OCI-LY3 (cell line): ENCODE data around the gene SLC26A2.
A peak's percentile ranks its signal among the peaks of the same experiment; 100 is the strongest.

ENCODE experiments used
- H2AFZ ChIP-seq: fragments of 200-600, 300-600 bp; shearing (Covaris generic); 2 replicates; pipeline ENCODE4 v1.6.0; 2014; ENCODE audit warnings: antibody characterized with exemption, low read depth, low read length
- H3K27ac ChIP-seq: fragments of 200-600, 300-600 bp; sonication (generic); 2 replicates; pipeline ENCODE4 v1.5.1; 2014; ENCODE audit warnings: mild to moderate bottlenecking, low read length, moderate library complexity, mixed read lengths
- H3K27me3 ChIP-seq: fragments of 200-600, 300-600 bp; sonication (generic); 2 replicates; pipeline ENCODE4 v1.6.1; 2014; ENCODE audit warnings: low read depth, low read length, mixed read lengths
- H3K36me3 ChIP-seq: fragments of 200-600, 300-600 bp; sonication (generic); replicated peaks from 2 replicates; pipeline ENCODE3; 2014; ENCODE audit warnings: low read depth, low read length, mixed read lengths
- H3K4me1 ChIP-seq: fragments of 300-600, 200-600 bp; sonication (generic); 2 replicates; pipeline ENCODE4 v1.6.1; 2014; ENCODE audit warnings: low read length, mixed read lengths
- H3K4me2 ChIP-seq: fragments of 200-600, 300-600 bp; sonication (generic); 2 replicates; pipeline ENCODE4 v1.6.1; 2014; ENCODE audit warnings: low read length, mixed read lengths
- H3K4me3 ChIP-seq: fragments of 300-600, 200-600 bp; sonication (generic); 2 replicates; pipeline ENCODE4 v1.5.1; 2014; ENCODE audit warnings: antibody characterized with exemption, mild to moderate bottlenecking, low read length, moderate library complexity
- H3K79me2 ChIP-seq: fragments of 300-600, 200-600 bp; shearing (Covaris generic); 2 replicates; pipeline ENCODE4 v1.6.1; 2014; ENCODE audit warnings: mild to moderate bottlenecking, low read length, mixed read lengths
- H3K9ac ChIP-seq: fragments of 300-600, 200-600 bp; shearing (Covaris generic); 2 replicates; pipeline ENCODE4 v1.6.0; 2014; ENCODE audit warnings: mild to moderate bottlenecking, low read length, moderate library complexity
- H3K9me3 ChIP-seq: fragments of 200-600, 300-600 bp; shearing (Covaris generic); 2 replicates; pipeline ENCODE4 v1.6.1; 2014; ENCODE audit warnings: low read length, mixed read lengths; ENCODE audit not compliant: insufficient read depth
- H4K20me1 ChIP-seq: fragments of 200-600, 300-600 bp; sonication (generic); 2 replicates; pipeline ENCODE4 v1.6.1; 2016; ENCODE audit warnings: low read length, mixed read lengths; ENCODE audit not compliant: insufficient read depth
- CTCF ChIP-seq: fragments of 200-600, 300-600 bp; sonication (generic); IDR thresholded peaks from 2 replicates; pipeline ENCODE4 v1.5.1; 2014; ENCODE audit warnings: antibody characterized with exemption, low read length, low read depth
- EZH2phosphoT487 ChIP-seq: fragments of 200-600 bp; shearing (Covaris generic); IDR thresholded peaks from 2 replicates; pipeline ENCODE4 v1.6.1; 2018; ENCODE audit warnings: antibody characterized with exemption, mixed run types, low read depth

Gene SLC26A2

DNA sequence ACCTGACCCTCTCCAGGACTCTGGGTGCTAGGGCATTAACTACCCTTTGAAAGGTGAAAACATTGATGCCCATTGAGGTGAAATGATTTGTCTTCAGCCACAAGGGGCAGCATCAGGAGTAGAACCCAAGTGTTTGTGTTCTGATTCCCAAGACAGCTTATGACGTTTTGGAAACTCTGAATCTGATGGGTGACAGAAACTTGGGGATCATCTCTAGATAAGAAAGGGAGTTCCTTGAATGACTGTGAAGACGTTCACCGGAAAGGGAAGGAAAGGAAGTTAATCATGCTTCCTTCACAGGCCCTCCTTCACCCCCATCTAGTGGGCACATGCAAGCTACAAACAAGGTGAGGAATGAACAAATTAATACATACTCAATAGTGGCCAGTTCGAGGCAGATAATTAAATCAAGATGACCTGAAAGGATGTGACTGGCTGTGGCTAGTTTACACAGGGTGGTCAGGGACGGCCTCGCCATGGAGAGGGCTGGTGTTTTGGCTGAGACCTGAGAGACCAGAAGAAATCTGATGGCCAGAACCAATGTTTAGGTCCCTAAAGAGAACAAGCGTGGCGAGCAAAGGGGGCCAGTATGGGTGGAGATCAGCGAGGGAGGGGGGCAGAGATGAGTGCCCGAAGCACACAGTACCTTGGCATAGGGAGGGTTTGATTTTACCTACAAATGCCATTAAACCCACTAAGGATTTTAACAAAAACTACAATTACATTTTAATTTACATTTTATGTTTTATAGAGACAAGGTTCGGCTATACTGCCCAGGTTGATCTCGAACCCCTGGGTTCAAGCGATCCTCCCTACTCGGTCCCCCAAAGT is 937 bp upstream of the SLC26A2 start:
- no peaks in the 10 kb centered on the region for H3K79me2 ChIP-seq
- no peaks in the 10 kb centered on the region for H3K9me3 ChIP-seq
- peak overlapping the region; percentile 75 for H3K9ac ChIP-seq
- no peak overlapping the region for H3K27ac ChIP-seq
- no peaks in the 10 kb centered on the region for H4K20me1 ChIP-seq
- peaks cover 13% of the 10 kb centered on the region for H3K4me1 ChIP-seq
- H3K27me3 ChIP-seq = no peaks in the 10 kb centered on the region
- TF ChIP-seq CTCF (peak; percentile 70), EZH2phosphoT487 (no peak)
- H2AFZ ChIP-seq = peak overlapping the region; percentile 81
- H3K4me2 ChIP-seq = peak overlapping the region; percentile 79
- peak overlapping the region; percentile 92 for H3K4me3 ChIP-seq
- no peaks in the 10 kb centered on the region for H3K36me3 ChIP-seq

GRCh38 chr5:149961186-149961685 is 678 bp downstream of the SLC26A2 start:
- H3K27me3 ChIP-seq = no peaks in the 10 kb centered on the region
- H3K9ac ChIP-seq = peak overlapping the region; percentile 63
- H3K4me2 ChIP-seq = peak overlapping the region; percentile 98
- peaks cover 13% of the 10 kb centered on the region for H3K4me1 ChIP-seq
- no peaks in the 10 kb centered on the region for H3K9me3 ChIP-seq
- peak overlapping the region; percentile 92 for H3K4me3 ChIP-seq
- no peaks in the 10 kb centered on the region for H3K79me2 ChIP-seq
- H3K27ac ChIP-seq = no peak overlapping the region
- TF ChIP-seq CTCF (no peak), EZH2phosphoT487 (no peak)
- no peaks in the 10 kb centered on the region for H3K36me3 ChIP-seq
- peak overlapping the region; percentile 89; the same call in 1 of the 2 replicates for H2AFZ ChIP-seq
- no peaks in the 10 kb centered on the region for H4K20me1 ChIP-seq

DNA sequence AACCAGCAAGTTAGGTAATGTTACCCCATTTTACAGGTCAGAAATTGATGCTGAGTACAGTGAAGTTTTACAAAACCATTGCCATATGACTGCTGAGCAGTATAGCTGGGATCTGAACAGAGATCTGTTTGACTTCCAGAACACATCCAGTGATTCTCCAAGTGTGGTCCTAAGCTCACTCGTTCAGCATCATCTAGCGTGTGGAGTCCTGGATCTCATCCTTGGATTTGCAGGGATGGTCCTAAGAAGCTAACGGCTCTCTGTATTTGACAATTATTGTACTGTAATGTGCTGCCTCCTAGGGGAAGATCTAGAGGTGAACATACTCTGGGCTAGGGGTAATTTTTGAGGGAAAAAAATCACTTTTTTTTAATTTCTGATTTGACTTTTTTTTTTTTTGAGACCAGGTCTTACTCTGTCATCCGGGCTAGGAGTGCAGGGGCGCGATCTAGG is 1.4 kb downstream of the SLC26A2 start:
- Histone ChIP-seq H3K4me2 (peak overlapping the region; percentile 98; the same call in 1 of the 2 replicates), H3K36me3 (no peaks in the 10 kb centered on the region), H3K9me3 (no peaks in the 10 kb centered on the region), H3K79me2 (no peaks in the 10 kb centered on the region), H3K4me3 (no peak overlapping the region), H2AFZ (no peak overlapping the region), H4K20me1 (no peaks in the 10 kb centered on the region), H3K4me1 (peaks cover 13% of the 10 kb centered on the region), H3K9ac (no peak overlapping the region), H3K27me3 (no peaks in the 10 kb centered on the region), H3K27ac (no peak overlapping the region)
- TF ChIP-seq EZH2phosphoT487 (no peak), CTCF (peak; percentile 52)

GRCh38 chr5:149962601-149963300 is 2.2 kb downstream of the SLC26A2 start:
- H3K9me3 ChIP-seq = no peaks in the 10 kb centered on the region
- no peaks in the 10 kb centered on the region for H4K20me1 ChIP-seq
- no peaks in the 10 kb centered on the region for H3K36me3 ChIP-seq
- H3K9ac ChIP-seq = no peak overlapping the region
- H2AFZ ChIP-seq = no peak overlapping the region
- H3K4me2 ChIP-seq = no peak overlapping the region
- no peak overlapping the region for H3K4me3 ChIP-seq
- TF ChIP-seq CTCF (no peak), EZH2phosphoT487 (no peak)
- peaks cover 13% of the 10 kb centered on the region for H3K4me1 ChIP-seq
- H3K79me2 ChIP-seq = no peaks in the 10 kb centered on the region
- H3K27ac ChIP-seq = no peak overlapping the region
- no peaks in the 10 kb centered on the region for H3K27me3 ChIP-seq
